GM21515 (cell line): ENCODE measurements around the gene C9orf50.

Source experiments
- ATAC-seq: cut with Tn5 transposase; IDR thresholded peaks from one replicate; pipeline ENCODE4 v1.9.1; 2021; ENCODE audit not compliant: unreplicated experiment

Gene C9orf50

DNA sequence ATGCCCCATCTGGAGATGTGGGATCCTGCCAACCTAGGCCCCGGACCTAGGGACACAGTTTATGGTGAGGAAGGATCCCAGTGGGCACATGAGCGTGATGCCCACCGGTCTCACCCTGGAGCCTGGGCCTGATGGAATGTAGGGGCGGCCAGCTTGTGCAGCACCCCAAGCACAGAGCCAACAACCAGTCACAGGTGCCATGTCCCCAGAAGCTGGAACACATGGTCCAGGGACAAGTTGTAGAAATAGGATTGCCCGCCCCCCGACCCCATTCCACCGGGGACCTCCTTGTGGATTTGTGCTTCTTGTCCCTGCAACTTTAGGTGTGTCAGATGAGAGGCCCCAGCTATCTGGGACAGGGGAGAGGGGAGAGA is 48.9 kb downstream of the C9orf50 start:
- ATAC-seq: no peak

DNA sequence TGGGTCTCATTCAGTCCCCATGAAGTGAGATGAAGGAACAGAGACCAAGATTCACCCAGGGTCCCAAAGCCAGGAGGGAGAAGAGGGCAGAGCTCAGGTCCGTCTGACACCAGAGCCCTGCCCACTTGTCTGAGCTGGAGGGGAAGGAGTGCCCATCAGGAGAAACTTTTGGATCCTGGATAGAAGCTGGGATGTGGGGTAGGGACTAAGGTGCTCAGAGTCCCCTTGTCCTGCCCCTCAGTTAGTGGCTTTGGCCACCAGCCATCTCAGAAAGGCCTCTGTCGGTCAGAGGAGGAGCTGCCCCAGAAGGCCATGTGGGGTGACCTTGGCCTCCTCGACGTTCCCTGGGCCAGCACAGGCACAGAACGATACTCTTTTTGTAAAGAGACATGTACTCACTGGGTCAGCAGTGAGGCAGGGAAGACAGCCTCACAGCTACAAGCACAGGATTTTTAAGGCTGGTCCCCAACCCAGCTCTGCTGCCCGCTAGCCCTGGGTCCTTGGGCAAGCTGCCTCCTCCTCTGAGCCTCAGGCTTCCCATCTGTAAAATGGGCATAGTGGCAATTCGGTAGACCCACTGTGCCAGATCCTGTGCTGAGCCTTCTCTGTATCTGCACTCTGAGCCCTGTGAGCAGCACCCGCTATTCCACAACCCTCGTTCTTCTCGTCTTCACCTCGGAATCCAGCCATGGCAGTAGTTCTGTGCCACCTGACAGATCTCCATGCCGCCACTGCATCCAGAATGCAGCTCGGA is 49.4 kb downstream of the C9orf50 start:
- ATAC-seq: no peak

DNA sequence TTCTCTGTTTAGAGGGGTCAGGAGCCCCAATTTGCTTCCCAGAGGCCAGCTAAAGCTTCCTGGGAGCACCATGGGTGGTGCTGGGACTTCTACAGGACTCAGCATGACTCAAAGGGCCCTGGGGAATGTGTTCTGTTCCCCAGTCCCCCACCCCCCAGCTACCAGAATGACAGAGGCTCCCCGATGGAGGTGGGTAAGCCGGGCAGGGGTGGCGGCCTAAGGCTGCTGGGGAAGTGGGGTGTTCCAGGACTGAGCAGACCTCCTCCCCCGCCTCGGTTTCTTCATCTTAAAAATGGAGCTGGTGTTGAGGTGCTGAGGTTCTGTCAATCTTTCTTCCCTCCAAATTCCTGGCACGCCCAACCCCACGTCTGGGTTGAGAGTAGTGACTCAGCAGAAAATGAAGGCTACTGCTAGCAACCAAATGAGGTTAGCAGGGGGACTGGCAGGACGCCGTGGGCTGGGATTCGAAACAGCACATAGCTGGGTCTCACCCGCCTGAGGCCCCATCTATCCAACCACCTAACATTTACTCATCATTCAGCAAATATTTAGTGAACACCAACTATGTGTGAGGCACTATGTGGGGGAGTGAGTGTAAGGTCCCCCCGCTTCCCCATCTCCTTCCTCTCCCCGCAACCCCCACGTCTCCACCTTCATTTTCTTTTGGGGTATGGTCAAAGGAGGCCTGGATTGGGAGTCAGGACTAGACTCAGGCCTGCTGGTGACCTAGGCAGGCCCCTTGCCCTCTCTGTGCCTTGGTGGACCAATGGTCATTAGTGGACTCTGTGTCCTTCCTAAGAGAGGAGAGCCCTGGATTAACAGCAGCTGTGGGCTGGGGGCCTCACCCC is 50.2 kb downstream of the C9orf50 start:
- ATAC-seq: no peak

DNA sequence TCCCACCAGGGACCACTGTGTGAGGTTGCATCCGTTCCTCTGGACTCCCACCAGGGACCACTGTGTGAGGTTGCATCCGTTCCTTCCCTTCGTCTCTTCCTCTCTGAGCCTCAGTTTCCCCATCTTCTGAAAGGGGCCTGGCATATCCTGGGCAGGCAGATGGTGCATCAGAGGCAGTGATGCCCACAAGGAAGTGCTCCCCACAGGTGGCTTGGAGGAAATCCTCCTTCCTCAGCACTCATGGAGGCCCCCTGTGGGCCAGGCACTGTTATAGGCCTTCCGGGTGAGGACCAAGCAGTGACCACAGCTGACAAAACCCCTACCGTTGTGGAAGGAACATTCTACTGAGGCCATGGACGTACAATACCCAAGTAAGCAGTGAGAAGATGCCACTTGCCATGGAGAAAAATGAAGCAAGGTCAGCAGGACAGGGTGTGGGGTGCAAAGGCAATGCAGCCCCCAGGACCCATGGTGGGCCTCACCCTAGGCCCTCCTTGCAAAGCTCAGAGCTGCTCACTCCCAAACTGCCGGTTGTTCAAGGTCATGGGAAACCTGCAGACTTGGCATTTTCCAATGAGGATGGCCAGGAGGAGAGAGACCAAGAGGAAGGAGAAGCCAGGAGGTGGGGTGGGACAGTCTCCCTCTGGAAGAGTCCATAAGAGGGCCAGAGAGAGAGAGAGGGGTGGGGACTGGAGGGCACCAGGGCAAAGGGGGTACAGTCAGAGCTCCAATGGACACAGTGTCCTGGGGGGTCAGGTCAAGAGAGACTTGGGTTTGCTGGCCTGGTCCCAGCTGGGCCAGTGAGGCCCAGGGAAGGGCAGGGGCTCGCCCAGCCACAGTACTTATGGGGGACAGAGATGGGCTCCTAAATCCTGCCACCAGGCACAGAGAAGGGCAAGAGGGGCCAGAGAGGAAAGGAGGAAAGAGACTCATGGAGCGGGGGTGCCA is 51.1 kb downstream of the C9orf50 start:
- ATAC-seq: no peak

DNA sequence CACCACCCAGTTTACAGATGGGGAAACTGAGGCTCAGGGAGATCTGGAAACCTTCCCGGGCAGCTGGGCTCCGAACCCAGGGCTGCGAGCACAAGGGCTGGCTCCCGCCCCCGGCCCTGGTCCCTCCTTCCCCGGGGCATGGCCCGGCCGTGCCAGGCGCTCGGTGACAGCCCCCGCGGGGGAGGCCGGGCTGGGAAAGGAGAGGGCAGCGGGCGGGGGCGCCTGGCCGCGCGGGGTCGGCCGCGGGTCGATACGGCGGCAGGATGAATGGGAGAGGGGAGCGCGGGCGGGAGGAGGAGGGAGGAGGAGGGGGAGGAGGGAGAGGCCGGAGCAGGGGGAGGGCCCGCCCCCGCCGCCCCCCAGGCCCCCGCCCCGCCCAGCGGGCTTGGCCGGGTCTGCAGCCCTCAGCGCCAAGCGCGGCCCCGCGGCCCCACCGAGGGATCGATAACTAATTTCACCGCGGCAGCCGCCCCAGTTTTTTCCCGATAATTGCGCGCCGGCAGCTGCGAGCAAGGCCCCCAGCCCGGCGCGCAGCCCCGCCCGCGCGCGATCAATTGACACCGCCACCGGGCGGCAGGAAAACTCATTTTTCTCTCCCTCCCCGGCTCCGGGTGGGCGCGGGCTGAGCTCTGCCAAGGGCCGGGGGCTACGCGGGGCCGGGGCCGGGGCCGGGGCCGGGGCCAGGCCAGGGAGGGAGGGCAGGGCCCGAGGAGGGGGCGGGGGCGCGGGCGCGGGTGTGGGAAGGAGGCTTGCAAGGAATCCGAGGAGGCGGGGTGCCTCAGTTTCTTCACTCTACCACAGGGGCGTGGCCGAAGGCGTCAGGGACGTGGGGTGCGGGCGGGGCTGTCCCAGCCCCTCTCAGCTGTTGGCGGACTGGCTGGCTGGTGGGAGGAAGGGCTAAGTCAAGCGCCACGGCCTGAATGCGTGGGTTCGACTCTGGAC is 52.1 kb downstream of the C9orf50 start:
- no peak for ATAC-seq

DNA sequence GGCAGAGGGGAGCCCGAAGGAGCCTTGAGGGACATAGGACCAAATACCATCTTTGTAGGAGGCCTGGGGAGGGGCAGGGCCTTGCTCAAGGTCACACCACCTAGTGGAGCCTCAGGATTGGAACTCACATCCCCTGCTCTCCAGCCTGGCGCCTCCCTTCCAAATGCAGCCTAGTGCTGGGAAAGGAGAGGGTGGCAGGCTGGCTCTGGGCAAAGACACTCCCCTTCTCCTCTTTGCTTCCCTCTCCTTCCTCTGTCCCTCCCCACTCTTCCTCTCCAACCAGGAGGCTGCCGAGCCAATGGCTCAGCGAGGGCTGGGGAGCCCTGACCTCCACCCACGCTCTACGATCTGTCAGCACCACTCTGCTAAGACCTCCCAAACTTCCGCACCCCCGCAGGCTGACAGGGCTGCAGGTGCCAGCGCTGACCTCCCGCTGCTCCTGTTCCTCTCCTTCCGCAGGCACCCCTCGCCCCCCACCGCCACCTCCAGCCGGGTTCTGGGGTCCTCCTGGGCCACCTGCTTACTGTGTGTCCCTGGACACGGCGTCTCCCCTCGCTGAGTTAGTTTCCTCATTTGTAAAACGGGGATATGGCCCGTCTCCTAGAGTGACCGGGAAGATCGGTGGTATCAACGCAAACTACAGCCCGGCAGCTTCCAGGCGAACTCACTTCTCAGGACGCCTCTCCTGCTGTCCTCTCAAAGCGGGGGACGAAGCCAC is 52.9 kb downstream of the C9orf50 start:
- no peak for ATAC-seq

DNA sequence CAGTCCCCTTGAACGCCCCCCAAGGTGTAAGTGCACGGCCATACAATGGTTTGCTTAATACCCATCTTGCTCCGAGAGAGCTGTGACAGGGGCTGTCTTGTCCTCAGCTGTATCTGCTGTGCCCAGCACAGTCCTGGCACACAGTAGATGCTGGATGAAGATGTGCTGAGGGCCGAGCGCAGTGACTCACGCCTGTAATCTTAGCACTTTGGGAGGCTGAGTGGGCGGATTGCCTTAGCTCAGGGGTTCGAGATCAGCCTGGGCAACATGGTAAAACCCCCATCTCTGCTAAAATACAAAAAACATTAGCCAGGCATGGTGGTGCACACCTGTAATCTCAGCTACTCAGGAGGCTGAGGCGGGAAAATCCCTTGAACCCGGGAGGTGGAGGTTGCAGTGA is 53.6 kb downstream of the C9orf50 start:
- ATAC-seq: no peak

DNA sequence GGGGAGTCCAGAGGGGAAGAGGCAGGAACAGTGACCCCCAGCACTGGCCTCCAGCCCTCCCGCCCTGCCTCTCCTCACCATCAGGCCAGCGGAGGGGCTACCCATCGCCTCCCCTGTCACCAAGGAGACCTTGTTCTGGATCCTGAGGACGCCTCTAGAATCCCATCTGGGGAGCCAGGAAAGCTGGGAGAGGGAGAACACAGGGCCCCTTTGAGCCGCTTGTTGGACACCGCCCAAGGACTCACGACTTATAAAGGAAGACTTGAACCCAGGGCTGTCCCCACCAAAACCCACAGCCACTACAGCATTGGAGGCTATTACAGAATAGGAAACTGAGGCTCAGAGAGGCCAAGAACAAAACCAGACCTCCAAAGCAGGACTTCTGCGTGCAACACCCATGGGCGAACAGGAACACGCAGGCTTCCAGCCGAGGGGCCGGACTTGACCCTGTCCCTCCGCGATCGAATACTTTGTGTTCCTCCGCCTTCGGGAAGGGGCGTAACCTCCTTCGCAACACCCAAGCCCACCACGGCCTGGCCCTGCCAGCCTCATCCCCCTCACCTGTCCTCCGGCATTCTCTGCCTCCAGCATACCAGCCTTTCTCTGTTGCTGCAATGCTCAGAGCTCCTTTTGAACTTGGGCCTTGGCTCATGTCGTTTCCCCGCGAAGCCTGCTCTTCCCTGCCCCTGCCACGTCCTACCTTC is 54.2 kb downstream of the C9orf50 start:
- no peak for ATAC-seq

DNA sequence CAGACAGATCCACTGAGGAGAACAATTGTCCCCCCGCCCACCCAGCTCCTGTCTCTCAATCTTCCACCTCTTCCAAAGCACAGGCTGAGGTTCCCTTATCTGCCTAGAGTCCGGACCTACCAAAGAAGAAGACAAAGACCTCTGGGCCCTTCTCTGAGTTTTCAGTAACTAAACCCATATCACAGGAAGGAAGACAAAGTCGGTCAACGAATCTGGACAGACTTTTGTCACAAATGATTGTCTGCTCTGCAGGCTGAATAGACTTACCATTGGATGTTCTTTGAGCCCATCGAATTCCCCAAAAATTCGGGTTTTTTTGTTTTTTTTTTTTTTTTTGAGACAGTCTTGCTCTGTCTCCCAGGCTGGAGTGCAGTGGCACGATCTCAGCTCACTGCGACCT is 58.0 kb downstream of the C9orf50 start:
- ATAC-seq: no peak

DNA sequence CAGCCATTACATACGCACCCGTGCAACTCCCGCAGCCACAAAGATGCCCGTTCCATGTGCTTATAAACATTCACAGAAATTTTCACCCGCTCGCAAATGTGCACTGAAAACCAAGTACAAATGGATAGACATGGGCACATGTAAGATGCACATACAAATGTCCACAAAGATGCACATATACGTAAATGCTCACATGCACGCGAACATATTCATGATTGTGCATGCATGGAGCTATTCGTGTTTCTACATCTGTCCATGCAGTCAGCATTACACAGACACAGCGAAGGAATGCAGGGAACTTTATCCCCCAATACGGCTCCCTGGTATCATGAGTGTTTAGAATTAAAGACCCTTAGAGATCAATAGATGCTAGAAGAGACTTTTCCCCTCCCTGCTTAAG is 58.4 kb downstream of the C9orf50 start:
- no peak for ATAC-seq
